ENCODE measurements around the gene PIK3R1. TPM values are rescaled to one million over a fixed set of nuclear protein-coding genes. Genes with fewer than 3 reads are reported as not detected.

The PIK3R1 gene
- total and polyA plus RNA-seq, 4 experiments from 2014 or later: 92.6 to 152 (median 125) TPM

GRCh38 chr5:68279984-68280383, 64.4 kb downstream of the PIK3R1 start:
- peaks cover 66 to 91% (median 75%) of the 10 kb centered on the region in 4 donors for H3K4me1 Mint-ChIP-seq
- Histone ChIP-seq H3K27ac (ENCODE audit: low read depth, low read length) (peak overlapping the region; percentile 66), H3K4me1 (ENCODE audit: insufficient read depth, low read length) (peaks cover 81% of the 10 kb centered on the region), H3K9me3 (ENCODE audit: control insufficient read depth in 1 of 2, low read length in 2 of 2) (no peaks in the 10 kb centered on the region), H3K4me3 (ENCODE audit: low read length in 2 of 2) (peak overlapping the region; percentile 76 to 77), H3K36me3 (ENCODE audit: insufficient read depth, low read length) (peaks cover 55% of the 10 kb centered on the region), H3K27me3 (ENCODE audit: insufficient read depth, low read length) (no peaks in the 10 kb centered on the region)
- peak; percentile 78 to 88 (median 84) for DNase-seq
- intact Hi-C loops (cut with micrococcal nuclease): loop anchor here (1.0 to 10.0 kb wide), 4 partner anchors 8 to 605 kb away; partner anchors contain the start of gene PIK3R1
- H3K27ac Mint-ChIP-seq: peak overlapping the region; percentile 89 to 99 (median 96)
- POLR2A ChIA-PET (ENCODE audit: partially characterized antibody): interaction anchor here (0.5 to 6.2 kb wide), 25 partner anchors 8 to 1275 kb away, joined by 3 to 69 read pairs (median 4); partner anchors contain the start of gene PIK3R1
- H3K9me3 Mint-ChIP-seq: peaks cover 0 to 2% (median 0%) of the 10 kb centered on the region in 8 donors
- peaks cover 79 to 84% of the 10 kb centered on the region in 2 donors for H3K36me3 Mint-ChIP-seq
- no peaks in the 10 kb centered on the region for H3K27me3 Mint-ChIP-seq
- CTCF ChIA-PET (ENCODE audit: partially characterized antibody): interaction anchor here (0.6 to 3.7 kb wide), 23 partner anchors 8 to 1153 kb away, joined by 3 to 29 read pairs (median 4); partner anchors contain the start of genes PIK3R1 and SLC30A5
- peak overlapping the region; percentile 89 to 97 (median 94) for H3K4me3 Mint-ChIP-seq

DNA sequence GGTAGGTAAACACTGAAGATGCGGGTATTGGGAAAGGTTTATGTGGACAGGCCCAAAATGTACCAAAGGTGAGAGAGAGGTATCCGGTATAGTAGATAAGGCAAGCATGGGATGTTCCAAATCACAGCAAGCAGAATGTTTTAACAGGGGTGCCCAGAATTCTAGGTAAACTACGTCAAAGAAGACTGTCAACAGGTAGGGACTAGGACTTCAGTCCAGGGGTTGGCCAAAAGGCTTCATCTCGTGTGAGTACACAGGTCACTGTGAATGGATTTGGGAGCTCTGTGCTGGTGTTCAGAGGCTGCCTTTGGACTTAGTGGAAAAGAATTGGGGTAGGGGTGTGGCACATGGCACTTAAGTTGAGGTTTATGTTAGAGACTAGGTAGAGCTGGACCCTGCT, 66.4 kb downstream of the PIK3R1 start:
- H3K27ac Mint-ChIP-seq: peak overlapping the region; percentile 89 to 99 (median 96)
- no peak for DNase-seq
- H3K36me3 ChIP-seq (ENCODE audit: insufficient read depth, low read length): peaks cover 46% of the 10 kb centered on the region
- H3K36me3 Mint-ChIP-seq: peaks cover 72 to 87% of the 10 kb centered on the region in 2 donors
- no peaks in the 10 kb centered on the region for H3K27me3 ChIP-seq (ENCODE audit: insufficient read depth, low read length)
- POLR2A ChIA-PET (ENCODE audit: partially characterized antibody): interaction anchor here (0.6 to 6.2 kb wide), 5 partner anchors 10 to 1050 kb away, joined by 4 to 69 read pairs (median 16); partner anchors contain the start of gene PIK3R1
- CTCF ChIA-PET (ENCODE audit: partially characterized antibody): interaction anchor here (1.2 to 3.7 kb wide), 6 partner anchors 8 to 1036 kb away, joined by 3 to 29 read pairs (median 10); partner anchors contain the start of gene PIK3R1
- no peaks in the 10 kb centered on the region for H3K9me3 Mint-ChIP-seq
- H3K4me1 ChIP-seq (ENCODE audit: insufficient read depth, low read length): peaks cover 83% of the 10 kb centered on the region
- intact Hi-C loops (cut with micrococcal nuclease): loop anchor here (10.0 kb wide), 1 partner anchor 603 kb away; no protein-coding TSS in a partner anchor
- peak overlapping the region; percentile 89 to 97 (median 94) for H3K4me3 Mint-ChIP-seq
- peak overlapping the region; percentile 66 for H3K27ac ChIP-seq (ENCODE audit: low read depth, low read length)
- no peaks in the 10 kb centered on the region for H3K9me3 ChIP-seq (ENCODE audit: control insufficient read depth in 1 of 2, low read length in 2 of 2)
- peak overlapping the region; percentile 77 to 84 for H3K4me3 ChIP-seq (ENCODE audit: low read length in 2 of 2)
- peaks cover 68 to 92% (median 78%) of the 10 kb centered on the region in 4 donors for H3K4me1 Mint-ChIP-seq
- H3K27me3 Mint-ChIP-seq: no peaks in the 10 kb centered on the region

GRCh38 chr5:68283766-68284165, 68.2 kb downstream of the PIK3R1 start:
- peaks cover 69 to 91% (median 78%) of the 10 kb centered on the region in 4 donors for H3K4me1 Mint-ChIP-seq
- peaks cover 79% of the 10 kb centered on the region for H3K4me1 ChIP-seq (ENCODE audit: insufficient read depth, low read length)
- CTCF ChIA-PET (ENCODE audit: partially characterized antibody): interaction anchor here (0.6 to 3.2 kb wide), 7 partner anchors 8 to 178 kb away, joined by 3 to 22 read pairs (median 5); no protein-coding TSS in a partner anchor
- no peak for DNase-seq
- peak overlapping the region; percentile 53 to 99 (median 89) for H3K27ac Mint-ChIP-seq
- H3K27ac ChIP-seq (ENCODE audit: low read depth, low read length): peak overlapping the region; percentile 34
- no peaks in the 10 kb centered on the region for H3K27me3 ChIP-seq (ENCODE audit: insufficient read depth, low read length)
- H3K27me3 Mint-ChIP-seq: no peaks in the 10 kb centered on the region
- peaks cover 37% of the 10 kb centered on the region for H3K36me3 ChIP-seq (ENCODE audit: insufficient read depth, low read length)
- intact Hi-C loops (cut with micrococcal nuclease): loop anchor here (10.0 kb wide), 1 partner anchor 601 kb away; no protein-coding TSS in a partner anchor
- POLR2A ChIA-PET (ENCODE audit: partially characterized antibody): interaction anchor here (0.7 to 6.2 kb wide), 11 partner anchors 8 to 1067 kb away, joined by 3 to 69 read pairs (median 4); partner anchors contain the start of gene PIK3R1
- no peaks in the 10 kb centered on the region for H3K9me3 ChIP-seq (ENCODE audit: control insufficient read depth in 1 of 2, low read length in 2 of 2)
- no peaks in the 10 kb centered on the region for H3K9me3 Mint-ChIP-seq
- H3K4me3 ChIP-seq (ENCODE audit: low read length in 2 of 2): peak overlapping the region; percentile 24 to 38
- H3K36me3 Mint-ChIP-seq: peaks cover 58 to 88% of the 10 kb centered on the region in 2 donors
- peak overlapping the region; percentile 65 to 96 (median 80) for H3K4me3 Mint-ChIP-seq

GRCh38 chr5:68285075-68285840, 69.7 kb downstream of the PIK3R1 start:
- no peaks in the 10 kb centered on the region for H3K27me3 Mint-ChIP-seq
- H3K36me3 Mint-ChIP-seq: peaks cover 49 to 86% of the 10 kb centered on the region in 2 donors
- Histone ChIP-seq H3K4me1 (ENCODE audit: insufficient read depth, low read length) (peaks cover 81% of the 10 kb centered on the region), H3K27ac (ENCODE audit: low read depth, low read length) (peak overlapping the region; percentile 34), H3K4me3 (ENCODE audit: low read length in 2 of 2) (peak overlapping the region in 1 of 2 donors; percentile 10), H3K27me3 (ENCODE audit: insufficient read depth, low read length) (no peaks in the 10 kb centered on the region), H3K9me3 (ENCODE audit: control insufficient read depth in 1 of 2, low read length in 2 of 2) (no peaks in the 10 kb centered on the region), H3K36me3 (ENCODE audit: insufficient read depth, low read length) (peaks cover 36% of the 10 kb centered on the region)
- peak in 1 of 5 donors; percentile 17 for DNase-seq
- ChIA-PET CTCF (ENCODE audit: partially characterized antibody) (interaction anchor here (0.8 to 3.6 kb wide), 24 partner anchors 9 to 1039 kb away, joined by 3 to 96 read pairs (median 8); partner anchors contain the start of gene PIK3R1), POLR2A (ENCODE audit: partially characterized antibody) (interaction anchor here (0.5 to 6.2 kb wide), 12 partner anchors 10 to 1079 kb away, joined by 3 to 69 read pairs (median 8); partner anchors contain the start of gene PIK3R1)
- H3K4me3 Mint-ChIP-seq: peak overlapping the region; percentile 51 to 96 (median 91)
- H3K27ac Mint-ChIP-seq: peak overlapping the region; percentile 67 to 92 (median 83)
- peaks cover 68 to 91% (median 79%) of the 10 kb centered on the region in 4 donors for H3K4me1 Mint-ChIP-seq
- intact Hi-C loops (cut with micrococcal nuclease): loop anchor here (5.0 to 10.0 kb wide), 3 partner anchors 82 to 1038 kb away; no protein-coding TSS in a partner anchor
- no peaks in the 10 kb centered on the region for H3K9me3 Mint-ChIP-seq

DNA sequence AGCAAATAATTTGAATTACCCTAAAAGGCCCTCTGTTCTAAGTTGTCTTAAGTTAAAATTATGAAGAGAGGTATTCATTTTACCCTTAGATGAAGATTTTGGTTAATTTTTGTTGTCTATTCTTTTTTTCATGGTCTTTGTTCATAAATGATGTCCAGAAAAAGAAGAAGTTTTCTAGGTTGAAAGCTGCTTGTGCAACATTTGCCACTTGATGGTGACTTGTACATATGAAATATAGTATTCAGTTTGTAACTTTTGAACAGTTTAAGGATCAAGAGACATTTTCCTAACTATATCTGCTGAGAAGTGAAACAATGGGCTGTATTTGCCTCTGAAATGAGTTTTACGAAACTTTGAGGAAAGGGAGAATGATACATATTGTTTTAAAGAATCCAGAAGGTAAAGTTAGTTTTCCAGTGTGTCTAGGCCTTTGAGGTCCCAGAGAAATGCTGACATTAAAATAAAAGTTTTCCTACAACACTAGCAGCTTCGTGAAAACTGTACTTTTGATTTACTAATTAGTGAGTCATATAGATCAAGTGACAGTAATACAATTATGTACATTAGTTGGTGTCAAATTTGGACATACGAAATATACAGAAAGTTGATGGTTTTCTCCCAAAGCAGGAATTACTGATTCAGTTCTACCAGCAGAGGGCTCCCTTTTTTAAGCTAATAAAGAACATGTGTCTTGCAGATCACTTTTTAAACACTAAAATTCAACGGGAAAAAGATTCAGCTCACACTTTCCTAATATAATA, 70.5 kb downstream of the PIK3R1 start:
- Mint-ChIP-seq H3K27me3 (no peaks in the 10 kb centered on the region), H3K9me3 (no peaks in the 10 kb centered on the region), H3K4me3 (peak overlapping the region; percentile 70 to 94 (median 91)), H3K36me3 (peaks cover 44 to 84% of the 10 kb centered on the region in 2 donors), H3K27ac (peak overlapping the region; percentile 67 to 92 (median 83)), H3K4me1 (peaks cover 74 to 95% (median 86%) of the 10 kb centered on the region in 4 donors)
- Histone ChIP-seq H3K36me3 (ENCODE audit: insufficient read depth, low read length) (peaks cover 29% of the 10 kb centered on the region), H3K9me3 (ENCODE audit: control insufficient read depth in 1 of 2, low read length in 2 of 2) (no peaks in the 10 kb centered on the region), H3K27ac (ENCODE audit: low read depth, low read length) (peak overlapping the region; percentile 34), H3K4me3 (ENCODE audit: low read length in 2 of 2) (peak overlapping the region; percentile 26 to 37), H3K4me1 (ENCODE audit: insufficient read depth, low read length) (peaks cover 89% of the 10 kb centered on the region), H3K27me3 (ENCODE audit: insufficient read depth, low read length) (no peaks in the 10 kb centered on the region)
- peak in 4 of 5 donors; percentile 48 to 60 (median 54) for DNase-seq
- intact Hi-C loops (cut with micrococcal nuclease): loop anchor here (1.0 to 10.0 kb wide), 7 partner anchors 81 to 1039 kb away; no protein-coding TSS in a partner anchor
- ChIA-PET POLR2A (ENCODE audit: partially characterized antibody) (interaction anchor here (0.8 to 3.6 kb wide), 12 partner anchors 10 to 1079 kb away, joined by 3 to 35 read pairs (median 5); partner anchors contain the start of gene PIK3R1), CTCF (ENCODE audit: partially characterized antibody) (interaction anchor here (0.7 to 3.6 kb wide), 41 partner anchors 10 to 1039 kb away, joined by 3 to 96 read pairs (median 5); partner anchors contain the start of gene PIK3R1)

- Histone ChIP-seq H3K27me3 (ENCODE audit: insufficient read depth, low read length) (no peaks in the 10 kb centered on the region), H3K36me3 (ENCODE audit: insufficient read depth, low read length) (peaks cover 29% of the 10 kb centered on the region), H3K27ac (ENCODE audit: low read depth, low read length) (peak overlapping the region; percentile 5), H3K4me3 (ENCODE audit: low read length in 2 of 2) (peak overlapping the region in 1 of 2 donors; percentile 26), H3K9me3 (ENCODE audit: control insufficient read depth in 1 of 2, low read length in 2 of 2) (no peaks in the 10 kb centered on the region), H3K4me1 (ENCODE audit: insufficient read depth, low read length) (peaks cover 94% of the 10 kb centered on the region)
- intact Hi-C loops (cut with micrococcal nuclease): loop anchor here (1.0 to 10.0 kb wide), 7 partner anchors 81 to 1039 kb away; no protein-coding TSS in a partner anchor
- no peaks in the 10 kb centered on the region for H3K27me3 Mint-ChIP-seq
- ChIA-PET CTCF (ENCODE audit: partially characterized antibody) (interaction anchor here (0.7 to 3.6 kb wide), 42 partner anchors 10 to 1040 kb away, joined by 3 to 96 read pairs (median 4); partner anchors contain the start of gene PIK3R1), POLR2A (ENCODE audit: partially characterized antibody) (interaction anchor here (0.8 to 3.6 kb wide), 13 partner anchors 11 to 1080 kb away, joined by 3 to 35 read pairs (median 5); partner anchors contain the start of gene PIK3R1)
- no peaks in the 10 kb centered on the region for H3K9me3 Mint-ChIP-seq
- peak overlapping the region; percentile 70 to 94 (median 91) for H3K4me3 Mint-ChIP-seq
- no peak for DNase-seq
- peaks cover 78 to 100% (median 90%) of the 10 kb centered on the region in 4 donors for H3K4me1 Mint-ChIP-seq
- peaks cover 41 to 83% of the 10 kb centered on the region in 2 donors for H3K36me3 Mint-ChIP-seq
- peak overlapping the region; percentile 67 to 92 (median 83) for H3K27ac Mint-ChIP-seq
Observed at GRCh38 chr5:68286612-68286912, 71.0 kb downstream of the PIK3R1 start.

Measured in CD4-positive, alpha-beta memory T cell (primary cell).